Keratinocyte (primary cell): ENCODE measurements around the gene PPP1R16B. TPM values are rescaled to one million over a fixed set of nuclear protein-coding genes. Genes with fewer than 3 reads are reported as not detected.

Experiments
- DNase-seq: peaks from one replicate; pipeline ENCODE4 v3.0.0-alpha.2; 2011; ENCODE audit warnings: low read depth, missing footprints, low spot score
- FAIRE-seq: peaks from 2 replicates; lab custom pipeline; 2011; peaks lifted over from hg19 to GRCh38; lab: Jason Lieb, UNC
- H2AFZ ChIP-seq: 2 replicates; pipeline ENCODE4 v1.6.0; 2012; ENCODE audit warnings: low read length, control low read depth, inconsistent platforms; ENCODE audit not compliant: control insufficient read depth
- H3K27ac ChIP-seq: 2 replicates; pipeline ENCODE4 v1.5.1; 2011; ENCODE audit warnings: low read length; ENCODE audit not compliant: control insufficient read depth, insufficient read depth
- H3K27me3 ChIP-seq: 3 replicates; pipeline ENCODE4 v1.6.0; 2011; ENCODE audit warnings: low read length; ENCODE audit not compliant: control insufficient read depth, insufficient read depth; ENCODE audit errors: extremely low read depth
- H3K36me3 ChIP-seq, 2 experiments: 2 replicates in 1 of 2; 3 replicates in 1 of 2; pipeline ENCODE4 v1.5.1; 2011; ENCODE audit warnings: low read length in 2 of 2, mild to moderate bottlenecking in 1 of 2; ENCODE audit not compliant: control insufficient read depth in 2 of 2, insufficient read depth in 2 of 2; ENCODE audit errors: extremely low read depth in 1 of 2
- H3K4me1 ChIP-seq: 3 replicates; pipeline ENCODE4 v1.5.1; 2011; ENCODE audit warnings: low read length; ENCODE audit not compliant: control insufficient read depth, insufficient read depth; ENCODE audit errors: extremely low read depth
- H3K4me2 ChIP-seq: 3 replicates; pipeline ENCODE4 v1.6.0; 2011; ENCODE audit warnings: low read depth, low read length; ENCODE audit not compliant: control insufficient read depth, insufficient read depth; ENCODE audit errors: extremely low read depth
- H3K4me3 ChIP-seq, 3 experiments: fragments of 200-600 bp in 1 of 3; sonication (generic) in 1 of 3; 2 replicates in 2 of 3; 3 replicates in 1 of 3; pipeline ENCODE4 v1.5.1; 2011 to 2016; ENCODE audit warnings: low read length in 3 of 3, mild to moderate bottlenecking in 3 of 3, control low read depth in 2 of 3, inconsistent platforms in 1 of 3, low read depth in 1 of 3, mixed read lengths in 1 of 3, mixed run types in 1 of 3, moderate library complexity in 1 of 3; ENCODE audit not compliant: control insufficient read depth in 2 of 3, insufficient read depth in 2 of 3; ENCODE audit errors: extremely low read depth in 1 of 3
- H3K79me2 ChIP-seq: 2 replicates; pipeline ENCODE4 v1.6.0; 2012; ENCODE audit warnings: low read length; ENCODE audit not compliant: control insufficient read depth, insufficient read depth
- H3K9ac ChIP-seq: 3 replicates; pipeline ENCODE4 v1.6.0; 2011; ENCODE audit warnings: low read length; ENCODE audit not compliant: control insufficient read depth, insufficient read depth; ENCODE audit errors: extremely low read depth
- H3K9me1 ChIP-seq: 3 replicates; pipeline ENCODE4 v1.6.0; 2011; ENCODE audit warnings: low read length; ENCODE audit not compliant: control insufficient read depth, insufficient read depth; ENCODE audit errors: extremely low read depth
- H3K9me3 ChIP-seq: 2 replicates; pipeline ENCODE4 v1.5.1; 2012; ENCODE audit warnings: low read depth, low read length; ENCODE audit not compliant: control insufficient read depth
- H4K20me1 ChIP-seq: 3 replicates; pipeline ENCODE4 v1.6.0; 2011; ENCODE audit warnings: low read length; ENCODE audit not compliant: control insufficient read depth, insufficient read depth; ENCODE audit errors: extremely low read depth
- CTCF ChIP-seq, 3 experiments: IDR thresholded peaks in 1 of 3; conservative IDR thresholded peaks in 1 of 3; optimal IDR thresholded peaks in 1 of 3; 2 replicates in 2 of 3; 3 replicates in 1 of 3; pipeline versions ENCODE3 to v1.5.1; 2011; ENCODE audit warnings: low read length in 3 of 3, mild to moderate bottlenecking in 3 of 3, moderate library complexity in 2 of 3, control low read depth in 1 of 3, inconsistent platforms in 1 of 3; ENCODE audit not compliant: insufficient read depth in 2 of 3; ENCODE audit errors: extremely low read depth in 1 of 3
- EZH2 ChIP-seq: IDR thresholded peaks from one replicate; pipeline ENCODE4 v1.6.1; 2012; ENCODE audit warnings: inconsistent platforms, mild to moderate bottlenecking, low read length, moderate library complexity
- dilution Hi-C: fragments of 300-500 bp; cut with MboI; formaldehyde crosslinking; loops from one replicate; pipeline ENCODE4 v1.7.0; 2020; ENCODE audit warnings: low sequenced_read_pairs; ENCODE audit not compliant: extremely low pct_ligation_motif_present
- polyA plus RNA-seq, 5 experiments: library from polyadenylated mRNA; depleted of rRNA in 3 of 5; stranded (reverse) in 3 of 5; stranded (forward) in 1 of 5; unstranded in 1 of 5; fragments of >200 nt; gene quantifications; 1 replicate in 1 of 5; 2 replicates in 3 of 5; 3 replicates in 1 of 5; pipeline versions ENCODE4 v1.2.1 to v1.2.3, GENCODE V29; 2011 to 2012; ENCODE audit warnings: missing spikeins in 2 of 5, low read depth in 1 of 5, low replicate concordance in 1 of 5

The PPP1R16B gene
- polyA plus RNA-seq, 1 donor (not counting 4 experiments of a cell fraction or from before 2014, with no cell fraction given): not detected

- Histone ChIP-seq H3K27me3 (no peaks in the 10 kb centered on the region), H3K9me1 (no peaks in the 10 kb centered on the region), H3K4me2 (no peak overlapping the region), H3K27ac (no peak overlapping the region), H4K20me1 (no peaks in the 10 kb centered on the region), H3K4me1 (peaks cover 23% of the 10 kb centered on the region), H3K79me2 (peaks cover 83% of the 10 kb centered on the region), H3K9ac (no peak overlapping the region), H3K36me3 (peaks cover 0 to 3% of the 10 kb centered on the region in 2 experiments), H2AFZ (no peak overlapping the region), H3K9me3 (no peaks in the 10 kb centered on the region), H3K4me3 (no peak overlapping the region)
- dilution Hi-C loops: no loop called here
- DNase-seq: no peak
- FAIRE-seq: no peak
- no peak for TF ChIP-seq CTCF (optimal IDR thresholded peaks at IDR 0.05 in 1 of 3, IDR thresholded peaks at IDR 0.05 in 1 of 3, conservative IDR thresholded peaks at IDR 0.05 in 1 of 3; ENCODE audit: extremely low read depth in 1 of 3, insufficient read depth in 2 of 3, low read length in 3 of 3)
- TF ChIP-seq EZH2: no peak
Measured at GRCh38 chr20:38930242-38930569, 124.7 kb downstream of the PPP1R16B start.

GRCh38 chr20:38931984-38932383 is 126.5 kb downstream of the PPP1R16B start:
- no peak for DNase-seq
- peaks cover 35% of the 10 kb centered on the region for H3K4me1 ChIP-seq
- no peak for TF ChIP-seq EZH2
- no peak for TF ChIP-seq CTCF (optimal IDR thresholded peaks at IDR 0.05 in 1 of 3, IDR thresholded peaks at IDR 0.05 in 1 of 3, conservative IDR thresholded peaks at IDR 0.05 in 1 of 3; ENCODE audit: extremely low read depth in 1 of 3, insufficient read depth in 2 of 3, low read length in 3 of 3)

More at GRCh38 chr20:38931984-38932383, 126.5 kb downstream of the PPP1R16B start:
- FAIRE-seq: no peak
- H4K20me1 ChIP-seq: no peaks in the 10 kb centered on the region
- no peaks in the 10 kb centered on the region for H3K9me1 ChIP-seq
- peaks cover 95% of the 10 kb centered on the region for H3K79me2 ChIP-seq
- dilution Hi-C loops: no loop called here
- H3K27me3 ChIP-seq: no peaks in the 10 kb centered on the region
- no peak overlapping the region for H3K4me3 ChIP-seq
- H2AFZ ChIP-seq: no peak overlapping the region
- no peaks in the 10 kb centered on the region for H3K9me3 ChIP-seq
- no peak overlapping the region for H3K9ac ChIP-seq
- H3K36me3 ChIP-seq: peaks cover 0 to 3% of the 10 kb centered on the region in 2 experiments
- no peak overlapping the region for H3K4me2 ChIP-seq
- no peak overlapping the region for H3K27ac ChIP-seq
